GM12878 (cell line): ENCODE data around the gene DCBLD2. TPM values are rescaled to one million over a fixed set of nuclear protein-coding genes. Genes with fewer than 3 reads are reported as not detected.

Experiments
- ATAC-seq: fragments of 200-7000 bp; cut with Tn5 transposase; 3 replicates; pipeline ENCODE4 v1.9.1; 2020; ENCODE audit warnings: mild to moderate bottlenecking, moderate library complexity
- BruUV-seq: library from RNA; stranded (reverse); fragments of 400-500 nt; replicated peaks from 2 replicates; lab custom pipeline; 2021; lab: Mats Ljungman, UMichigan
- CTCF ChIA-PET: fragments of 300-600 bp; sonication (Branson Sonifier 250); formaldehyde crosslinking; extraction: SDS; loops from one replicate; lab custom pipeline; 2021; ENCODE audit warnings: inconsistent platforms; lab: Yijun Ruan, JAX
- POLR2A ChIA-PET: fragments of 350-600 bp; formaldehyde crosslinking; extraction: SDS; loops from one replicate; lab custom pipeline; 2021; ENCODE audit warnings: inconsistent platforms; lab: Charles Lee
- RAD21 ChIA-PET: fragments of 300-600 bp; sonication (Branson Sonifier 250); formaldehyde crosslinking; loops from one replicate; lab custom pipeline; 2023; ENCODE audit warnings: antibody characterized with exemption; ENCODE audit not compliant: unreplicated experiment; lab: Charles Lee
- SMC1A ChIA-PET: fragments of 300-600 bp; sonication (Branson Sonifier 250); formaldehyde crosslinking; loops from one replicate; lab custom pipeline; 2023; ENCODE audit not compliant: unreplicated experiment, uncharacterized antibody; lab: Charles Lee
- DNase-seq: peaks from one replicate; pipeline ENCODE4 v3.0.0-alpha.2; 2011; ENCODE audit warnings: low read depth, low spot score
- FAIRE-seq: peaks from 3 replicates; lab custom pipeline; 2011; peaks lifted over from hg19 to GRCh38; lab: Jason Lieb, UNC
- H2AFZ ChIP-seq: 2 replicates; pipeline ENCODE4 v1.6.0; 2011; ENCODE audit warnings: low read depth, low read length, control low read depth; ENCODE audit not compliant: control insufficient read depth
- H3K27ac ChIP-seq: 2 replicates; pipeline ENCODE4 v1.5.1; 2011; ENCODE audit warnings: control low read depth; ENCODE audit not compliant: control insufficient read depth, insufficient read depth
- H3K27me3 ChIP-seq, 2 experiments: replicated peaks in 1 of 2; 2 replicates each; pipeline versions ENCODE4 v1.6.0 to v1.6.1; 2011; ENCODE audit warnings: low read length in 1 of 2; ENCODE audit not compliant: control insufficient read depth in 2 of 2, insufficient read depth in 2 of 2
- H3K36me3 ChIP-seq, 2 experiments: 2 replicates each; pipeline ENCODE4 v1.5.1; 2011; ENCODE audit warnings: low read length in 1 of 2; ENCODE audit not compliant: control insufficient read depth in 2 of 2, insufficient read depth in 2 of 2
- H3K4me1 ChIP-seq: 2 replicates; pipeline ENCODE4 v1.6.1; 2011; ENCODE audit warnings: mild to moderate bottlenecking, low read length, moderate library complexity, mixed read lengths; ENCODE audit not compliant: control insufficient read depth, insufficient read depth
- H3K4me2 ChIP-seq: 2 replicates; pipeline ENCODE4 v1.6.0; 2011; ENCODE audit warnings: control low read depth; ENCODE audit not compliant: control insufficient read depth, insufficient read depth
- H3K4me3 ChIP-seq: fragments of 200-600 bp; sonication (generic); 2 replicates; pipeline ENCODE4 v1.5.1; 2016
- H3K79me2 ChIP-seq: 2 replicates; pipeline ENCODE4 v1.6.0; 2011; ENCODE audit warnings: low read length; ENCODE audit not compliant: control insufficient read depth, insufficient read depth
- H3K9ac ChIP-seq: 2 replicates; pipeline ENCODE4 v1.8.0; 2011; ENCODE audit warnings: low read length, control low read depth, mixed read lengths; ENCODE audit not compliant: control insufficient read depth, insufficient read depth
- H3K9me3 ChIP-seq: replicated peaks from 3 replicates; pipeline ENCODE4 v1.5.1; 2011; ENCODE audit warnings: mild to moderate bottlenecking, low read length; ENCODE audit not compliant: control insufficient read depth, insufficient read depth
- H4K20me1 ChIP-seq: 2 replicates; pipeline ENCODE4 v1.6.0; 2011; ENCODE audit not compliant: control insufficient read depth, insufficient read depth
- BMI1 ChIP-seq: fragments of 450-650 bp; IDR thresholded peaks from 2 replicates; pipeline ENCODE4 v1.6.1; 2016; ENCODE audit warnings: mild to moderate bottlenecking, moderate library complexity, borderline replicate concordance
- CBX3 ChIP-seq: fragments of 200-600 bp; sonication (generic); IDR thresholded peaks from 2 replicates; pipeline ENCODE4 v1.6.1; 2016; ENCODE audit warnings: low read depth, borderline replicate concordance
- CBX5 ChIP-seq: sonication (generic); IDR thresholded peaks from 2 replicates; pipeline ENCODE4 v1.6.1; 2016; ENCODE audit warnings: low read depth, moderate library complexity, mild to moderate bottlenecking, inconsistent platforms
- HDGF ChIP-seq: fragments of 450-650 bp; IDR thresholded peaks from 2 replicates; pipeline ENCODE4 v1.6.1; 2016; ENCODE audit warnings: antibody characterized with exemption
- KDM1A ChIP-seq: fragments of 200-600 bp; sonication (generic); IDR thresholded peaks from 2 replicates; pipeline ENCODE4 v1.6.1; 2016; ENCODE audit warnings: borderline replicate concordance
- KLF5 ChIP-seq: fragments of 450-650 bp; IDR thresholded peaks from 2 replicates; pipeline ENCODE4 v1.6.1; 2014; ENCODE audit warnings: mild to moderate bottlenecking; ENCODE audit not compliant: partially characterized antibody
- NRF1 ChIP-seq: conservative IDR thresholded peaks from 2 replicates; pipeline ENCODE4 v1.6.1; 2011; ENCODE audit warnings: mild to moderate bottlenecking, low read depth, low read length, improper control_type of control experiment
- PML ChIP-seq: IDR thresholded peaks from 2 replicates; pipeline ENCODE4 v1.6.1; 2012; ENCODE audit warnings: low read length, inconsistent platforms
- SREBF2 ChIP-seq: IDR thresholded peaks from 2 replicates; pipeline ENCODE4 v1.6.1; 2012; ENCODE audit warnings: mild to moderate bottlenecking, low read length
- WGBS: methylation state at CpG from one replicate; pipeline ENCODE4 v1.1.6; 2016; ENCODE audit warnings: low lambda C conversion rate; ENCODE audit not compliant: insufficient replicate concordance, insufficient coverage; ENCODE audit errors: missing lambda C conversion rate; 5-methylcytosine and 5-hydroxymethylcytosine counted together
- in situ Hi-C: fragments of 300-500 bp; cut with MboI; formaldehyde crosslinking; loops from 9 replicates; pipeline ENCODE4 v1.14.3; 2018; ENCODE audit warnings: mixed read lengths
- intact Hi-C: fragments of 100-400 bp; cut with micrococcal nuclease; formaldehyde crosslinking; loops from one replicate; pipeline ENCODE4 v1.14.2; 2022; ENCODE audit not compliant: unreplicated experiment
- polyA plus RNA-seq, 11 experiments: library from polyadenylated mRNA; depleted of rRNA in 4 of 11; unstranded in 6 of 11; stranded (reverse) in 5 of 11; fragments of >200 nt; fragmentation: Nextera tagmentation in 4 of 11; fragmentation: Illumina TruSeq in 1 of 11; extraction: Ambion mirVana in 4 of 11; extraction: Trizol in 1 of 11; gene quantifications; 1 replicate in 1 of 11; 2 replicates in 10 of 11; pipeline versions ENCODE4 v1.2.1 to v1.2.3, GENCODE V29; 2011 to 2016; ENCODE audit warnings: inconsistent platforms in 2 of 11, missing spikeins in 2 of 11, low read depth in 1 of 11
- total RNA-seq, 4 experiments: library from RNA; depleted of rRNA in 3 of 4; stranded (reverse); fragments of >200 nt in 3 of 4; fragmentation: Illumina TruSeq in 1 of 4; extraction: Trizol in 1 of 4; gene quantifications; 2 replicates each; pipeline versions ENCODE4 v1.2.1 to v1.2.3, GENCODE V29; 2013 to 2021
- TF ChIP-seq, protein P1 (sequence below): fragments of 450-650 bp; IDR thresholded peaks from 2 replicates; pipeline ENCODE4 v1.6.1; 2018; ENCODE audit warnings: borderline replicate concordance, mild to moderate bottlenecking; ENCODE audit not compliant: partially characterized antibody
- TF ChIP-seq, protein P2 (sequence below): IDR thresholded peaks from 2 replicates; pipeline ENCODE4 v1.6.1; 2012; ENCODE audit warnings: low read length, inconsistent platforms

Gene DCBLD2
- total and polyA plus RNA-seq, 10 of the 15 experiments (the other 5 are each of a cell fraction or from before 2014, with no cell fraction given), result 1.6 to 5.9 (median 4.7) TPM

DNA sequence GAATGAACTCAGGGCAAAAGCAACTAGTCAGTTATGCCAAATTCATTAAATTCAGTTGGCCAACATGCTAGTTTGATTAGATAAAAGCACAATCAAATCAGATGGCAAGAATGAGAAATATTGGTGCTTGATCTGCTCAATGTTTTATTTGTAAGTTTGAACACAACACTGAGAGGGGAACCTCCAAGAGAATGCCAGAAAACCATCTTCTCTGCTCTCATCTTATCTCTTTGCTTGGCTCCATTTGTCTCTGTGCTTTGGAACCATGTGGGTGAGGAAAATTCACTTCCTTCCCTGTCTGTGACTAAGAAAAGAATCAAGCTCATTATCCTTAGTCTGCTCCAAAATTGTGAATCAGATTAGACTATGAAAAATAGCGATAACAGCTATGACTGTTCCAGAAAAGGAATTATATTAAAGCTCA lies 43.6 kb upstream of the DCBLD2 start:
- no TSS peak for BruUV-seq
- RAD21 ChIA-PET, result interaction anchor here (1.0 kb wide), 1 partner anchor 807 kb away, joined by 4 read pairs; no protein-coding TSS in a partner anchor
- Histone ChIP-seq H3K4me1 (no peaks in the 10 kb centered on the region), H3K4me2 (no peak overlapping the region), H3K27me3 (no peaks in the 10 kb centered on the region), H3K36me3 (no peaks in the 10 kb centered on the region), H4K20me1 (no peaks in the 10 kb centered on the region), H3K4me3 (no peak overlapping the region), H3K27ac (no peak overlapping the region), H3K9me3 (no peaks in the 10 kb centered on the region), H3K9ac (no peak overlapping the region), H3K79me2 (no peaks in the 10 kb centered on the region), H2AFZ (no peak overlapping the region)
- POLR2A ChIA-PET, result no interaction called here
- 48% methylated on average over 1 of the region's 1 CpG for WGBS
- CTCF ChIA-PET, result no interaction called here
- in situ Hi-C loops, result no loop called here
- no peak for TF ChIP-seq HDGF
- no peak for TF ChIP-seq SREBF2
- TF ChIP-seq, protein P1, sequence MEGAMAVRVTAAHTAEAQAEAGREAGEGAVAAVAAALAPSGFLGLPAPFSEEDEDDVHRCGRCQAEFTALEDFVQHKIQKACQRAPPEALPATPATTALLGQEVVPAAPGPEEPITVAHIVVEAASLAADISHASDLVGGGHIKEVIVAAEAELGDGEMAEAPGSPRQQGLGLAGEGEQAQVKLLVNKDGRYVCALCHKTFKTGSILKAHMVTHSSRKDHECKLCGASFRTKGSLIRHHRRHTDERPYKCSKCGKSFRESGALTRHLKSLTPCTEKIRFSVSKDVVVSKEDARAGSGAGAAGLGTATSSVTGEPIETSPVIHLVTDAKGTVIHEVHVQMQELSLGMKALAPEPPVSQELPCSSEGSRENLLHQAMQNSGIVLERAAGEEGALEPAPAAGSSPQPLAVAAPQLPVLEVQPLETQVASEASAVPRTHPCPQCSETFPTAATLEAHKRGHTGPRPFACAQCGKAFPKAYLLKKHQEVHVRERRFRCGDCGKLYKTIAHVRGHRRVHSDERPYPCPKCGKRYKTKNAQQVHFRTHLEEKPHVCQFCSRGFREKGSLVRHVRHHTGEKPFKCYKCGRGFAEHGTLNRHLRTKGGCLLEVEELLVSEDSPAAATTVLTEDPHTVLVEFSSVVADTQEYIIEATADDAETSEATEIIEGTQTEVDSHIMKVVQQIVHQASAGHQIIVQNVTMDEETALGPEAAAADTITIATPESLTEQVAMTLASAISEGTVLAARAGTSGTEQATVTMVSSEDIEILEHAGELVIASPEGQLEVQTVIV, result no peak
- TF ChIP-seq BMI1, result no peak
- DNase-seq (no peak), ATAC-seq (no peak), FAIRE-seq (no peak)
- intact Hi-C loops, result no loop called here
- SMC1A ChIA-PET, result no interaction called here

DNA sequence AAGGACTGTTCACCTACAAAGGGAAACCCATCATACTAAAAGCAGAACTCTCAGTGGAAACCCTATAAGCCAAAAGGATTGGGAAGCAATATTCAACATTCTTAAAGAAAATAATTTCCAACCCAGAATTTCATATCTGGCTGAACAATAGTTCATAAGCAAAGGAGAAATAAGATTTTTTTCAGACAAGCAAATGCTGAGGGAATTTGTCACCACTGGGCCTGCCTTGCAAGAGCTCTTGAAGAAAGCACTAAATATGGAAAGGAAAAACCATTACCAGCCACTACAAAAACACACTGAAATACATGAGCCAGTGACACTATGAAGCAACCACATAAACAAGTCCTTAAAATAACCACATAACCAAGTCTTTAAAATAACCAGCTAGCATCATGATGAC lies 28.9 kb upstream of the DCBLD2 start:
- Histone ChIP-seq H4K20me1 (no peaks in the 10 kb centered on the region), H3K9ac (no peak overlapping the region), H3K27me3 (no peaks in the 10 kb centered on the region), H3K4me2 (no peak overlapping the region), H3K79me2 (no peaks in the 10 kb centered on the region), H3K36me3 (no peaks in the 10 kb centered on the region), H2AFZ (no peak overlapping the region), H3K27ac (no peak overlapping the region), H3K9me3 (peaks cover 2% of the 10 kb centered on the region; the same call in 1 of the 3 replicates), H3K4me1 (no peaks in the 10 kb centered on the region), H3K4me3 (no peak overlapping the region)
- TF ChIP-seq PML (no peak), CBX5 (no peak), CBX3 (no peak), BMI1 (no peak), KDM1A (no peak), NRF1 (no peak), KLF5 (no peak)
- TF ChIP-seq, protein P2, sequence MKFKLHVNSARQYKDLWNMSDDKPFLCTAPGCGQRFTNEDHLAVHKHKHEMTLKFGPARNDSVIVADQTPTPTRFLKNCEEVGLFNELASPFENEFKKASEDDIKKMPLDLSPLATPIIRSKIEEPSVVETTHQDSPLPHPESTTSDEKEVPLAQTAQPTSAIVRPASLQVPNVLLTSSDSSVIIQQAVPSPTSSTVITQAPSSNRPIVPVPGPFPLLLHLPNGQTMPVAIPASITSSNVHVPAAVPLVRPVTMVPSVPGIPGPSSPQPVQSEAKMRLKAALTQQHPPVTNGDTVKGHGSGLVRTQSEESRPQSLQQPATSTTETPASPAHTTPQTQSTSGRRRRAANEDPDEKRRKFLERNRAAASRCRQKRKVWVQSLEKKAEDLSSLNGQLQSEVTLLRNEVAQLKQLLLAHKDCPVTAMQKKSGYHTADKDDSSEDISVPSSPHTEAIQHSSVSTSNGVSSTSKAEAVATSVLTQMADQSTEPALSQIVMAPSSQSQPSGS, result no peak
- ChIA-PET RAD21 (no interaction called here), CTCF (no interaction called here), SMC1A (no interaction called here), POLR2A (no interaction called here)
- intact Hi-C loops (no loop called here), in situ Hi-C loops (no loop called here)
- DNase-seq, result no peak
- no TSS peak for BruUV-seq
- no peak for ATAC-seq
- FAIRE-seq, result no peak
